ENCODE measurements around the gene TTC27. TPM values are rescaled to one million over a fixed set of nuclear protein-coding genes. Genes with fewer than 3 reads are reported as not detected.

Gene TTC27
- total and polyA plus RNA-seq, 2 experiments from 2014 or later, result 12.6 to 13.7 TPM

- WGBS, 2 experiments (ENCODE audit: low coverage in 1 of 2, low lambda C conversion rate in 2 of 2, missing lambda C conversion rate in 2 of 2), result 90 to 92% methylated on average over 5 of the region's 5 CpGs
- H3K9ac ChIP-seq, result no peak overlapping the region
- TF ChIP-seq EZH2 (IDR thresholded peaks at IDR 0.05; ENCODE audit: insufficient read depth, poor library complexity, severe bottlenecking), result no peak
- TF ChIP-seq EZH2phosphoT487 (IDR thresholded peaks at IDR 0.05; ENCODE audit: insufficient read depth, low read depth), result no peak
- no peak overlapping the region for H3K4me2 ChIP-seq (ENCODE audit: unreplicated experiment)
- no peak overlapping the region for H3K4me3 ChIP-seq
- H3K79me2 ChIP-seq (ENCODE audit: insufficient read depth), result no peaks in the 10 kb centered on the region
- H3K27ac ChIP-seq, result no peak overlapping the region
- no peaks in the 10 kb centered on the region for H4K20me1 ChIP-seq (ENCODE audit: insufficient read depth)
- no peaks in the 10 kb centered on the region for H3K36me3 ChIP-seq (ENCODE audit: low read depth)
- DNase-seq, result no peak
- peaks cover 5% of the 10 kb centered on the region for H3K4me1 ChIP-seq (ENCODE audit: insufficient read depth)
- H3F3A ChIP-seq (ENCODE audit: insufficient read depth), result no peaks in the 10 kb centered on the region
- in situ Hi-C loops (cut with MboI), result no loop called here
- no peak overlapping the region for H2AFZ ChIP-seq
- H3K27me3 ChIP-seq (replicated peaks; ENCODE audit: insufficient read depth), result no peaks in the 10 kb centered on the region
- no peaks in the 10 kb centered on the region for H3K9me3 ChIP-seq (ENCODE audit: low read depth)
- H3K9me2 ChIP-seq (ENCODE audit: insufficient read depth), result no peaks in the 10 kb centered on the region
Observed at GRCh38 chr2:32807662-32808061, 179.8 kb downstream of the TTC27 start.

- WGBS, 2 experiments (ENCODE audit: low coverage in 1 of 2, low lambda C conversion rate in 2 of 2, missing lambda C conversion rate in 2 of 2), result 62 to 65% methylated on average over 4 of the region's 4 CpGs
- Histone ChIP-seq H3K27ac (no peak overlapping the region), H3K4me2 (ENCODE audit: unreplicated experiment) (no peak overlapping the region), H3K9ac (no peak overlapping the region), H3K9me3 (ENCODE audit: low read depth) (no peaks in the 10 kb centered on the region), H3K9me2 (ENCODE audit: insufficient read depth) (no peaks in the 10 kb centered on the region), H3K79me2 (ENCODE audit: insufficient read depth) (no peaks in the 10 kb centered on the region), H3K4me3 (no peak overlapping the region), H3K27me3 (replicated peaks; ENCODE audit: insufficient read depth) (no peaks in the 10 kb centered on the region), H2AFZ (no peak overlapping the region), H3K36me3 (ENCODE audit: low read depth) (no peaks in the 10 kb centered on the region), H4K20me1 (ENCODE audit: insufficient read depth) (no peaks in the 10 kb centered on the region), H3F3A (ENCODE audit: insufficient read depth) (no peaks in the 10 kb centered on the region), H3K4me1 (ENCODE audit: insufficient read depth) (peaks cover 5% of the 10 kb centered on the region)
- in situ Hi-C loops (cut with MboI), result no loop called here
- TF ChIP-seq EZH2 (IDR thresholded peaks at IDR 0.05; ENCODE audit: insufficient read depth, poor library complexity, severe bottlenecking) (no peak), EZH2phosphoT487 (IDR thresholded peaks at IDR 0.05; ENCODE audit: insufficient read depth, low read depth) (no peak)
- peak; percentile 38 for DNase-seq
Observed at GRCh38 chr2:32810909-32811495, 183.2 kb downstream of the TTC27 start.

DNA sequence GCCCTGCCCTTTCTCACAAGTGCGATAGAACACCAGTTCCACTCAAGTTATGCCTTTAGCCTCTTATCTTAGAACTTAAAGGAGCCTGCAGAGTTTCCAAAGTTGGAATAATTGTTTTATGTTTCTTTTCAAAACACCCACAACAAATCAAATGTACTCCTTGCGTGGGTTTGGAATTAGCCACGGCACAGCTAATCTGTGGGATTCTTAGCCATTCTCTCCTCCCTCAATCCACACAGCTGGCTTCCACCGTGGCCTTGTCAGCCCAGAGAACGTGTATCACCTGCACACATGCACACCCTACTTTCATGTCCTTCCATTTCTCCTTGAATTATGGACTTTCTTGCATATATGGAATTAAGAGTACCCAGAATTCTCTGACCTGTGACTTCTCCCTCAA lies 183.8 kb downstream of the TTC27 start:
- H3K9me3 ChIP-seq (ENCODE audit: low read depth), result no peaks in the 10 kb centered on the region
- H2AFZ ChIP-seq, result no peak overlapping the region
- H3K9me2 ChIP-seq (ENCODE audit: insufficient read depth), result no peaks in the 10 kb centered on the region
- no peaks in the 10 kb centered on the region for H3K36me3 ChIP-seq (ENCODE audit: low read depth)
- H3K4me1 ChIP-seq (ENCODE audit: insufficient read depth), result peaks cover 5% of the 10 kb centered on the region
- H4K20me1 ChIP-seq (ENCODE audit: insufficient read depth), result no peaks in the 10 kb centered on the region
- no peaks in the 10 kb centered on the region for H3F3A ChIP-seq (ENCODE audit: insufficient read depth)
- TF ChIP-seq EZH2 (IDR thresholded peaks at IDR 0.05; ENCODE audit: insufficient read depth, poor library complexity, severe bottlenecking) (no peak), EZH2phosphoT487 (IDR thresholded peaks at IDR 0.05; ENCODE audit: insufficient read depth, low read depth) (no peak)
- H3K79me2 ChIP-seq (ENCODE audit: insufficient read depth), result no peaks in the 10 kb centered on the region
- H3K27ac ChIP-seq, result no peak overlapping the region
- no peak for DNase-seq
- in situ Hi-C loops (cut with MboI), result no loop called here
- WGBS, 2 experiments (ENCODE audit: low coverage in 1 of 2, low lambda C conversion rate in 2 of 2, missing lambda C conversion rate in 2 of 2), result 78 to 79% methylated on average over 5 of the region's 5 CpGs
- no peak overlapping the region for H3K9ac ChIP-seq
- no peak overlapping the region for H3K4me3 ChIP-seq
- no peaks in the 10 kb centered on the region for H3K27me3 ChIP-seq (replicated peaks; ENCODE audit: insufficient read depth)
- H3K4me2 ChIP-seq (ENCODE audit: unreplicated experiment), result no peak overlapping the region

- TF ChIP-seq EZH2phosphoT487 (IDR thresholded peaks at IDR 0.05; ENCODE audit: insufficient read depth, low read depth), result no peak
- no peak for TF ChIP-seq EZH2 (IDR thresholded peaks at IDR 0.05; ENCODE audit: insufficient read depth, poor library complexity, severe bottlenecking)
Observed at GRCh38 chr2:32812316-32812715, 184.5 kb downstream of the TTC27 start.

More at GRCh38 chr2:32812316-32812715, 184.5 kb downstream of the TTC27 start:
- Histone ChIP-seq H3K4me1 (ENCODE audit: insufficient read depth) (peaks cover 5% of the 10 kb centered on the region), H3K9me2 (ENCODE audit: insufficient read depth) (no peaks in the 10 kb centered on the region), H3K27ac (no peak overlapping the region), H3F3A (ENCODE audit: insufficient read depth) (no peaks in the 10 kb centered on the region), H3K4me3 (no peak overlapping the region), H3K9ac (no peak overlapping the region), H3K79me2 (ENCODE audit: insufficient read depth) (no peaks in the 10 kb centered on the region), H3K9me3 (ENCODE audit: low read depth) (no peaks in the 10 kb centered on the region), H3K27me3 (replicated peaks; ENCODE audit: insufficient read depth) (no peaks in the 10 kb centered on the region), H2AFZ (no peak overlapping the region), H3K4me2 (ENCODE audit: unreplicated experiment) (no peak overlapping the region), H4K20me1 (ENCODE audit: insufficient read depth) (no peaks in the 10 kb centered on the region), H3K36me3 (ENCODE audit: low read depth) (no peaks in the 10 kb centered on the region)
- DNase-seq, result no peak
- WGBS, 2 experiments (ENCODE audit: low coverage in 1 of 2, low lambda C conversion rate in 2 of 2, missing lambda C conversion rate in 2 of 2), result 74 to 75% methylated on average over 3 of the region's 3 CpGs
- in situ Hi-C loops (cut with MboI), result no loop called here
